ENCODE data around the gene CRKL.
"Not testable (repeated sequence)": the region's sequence is repeated elsewhere in the genome, so short reads cannot be mapped to it uniquely, and the experiment has no call there.

- not testable (repeated sequence) for TF ChIP-seq CTCF (conservative IDR thresholded peaks at IDR 0.05); ZFX (IDR thresholded peaks at IDR 0.05)
Observed at GRCh38 chr22:20972014-20972694, 54.9 kb downstream of the CRKL start.

Data from C4-2B (cell line).